PFSK-1 (cell line): Measurements from ENCODE around the gene TRMU.
A peak's percentile ranks its signal among the peaks of the same experiment; 100 is the strongest.

Experiments used
- FOXP2 ChIP-seq: optimal IDR thresholded peaks from 2 replicates; pipeline ENCODE3; 2011; ENCODE audit warnings: borderline replicate concordance, control low read depth, inconsistent platforms; ENCODE audit not compliant: insufficient read depth; ENCODE audit errors: extremely low read length, extremely low read depth
- POLR2AphosphoS5 ChIP-seq: IDR thresholded peaks from 2 replicates; pipeline ENCODE4 v1.6.1; 2012; ENCODE audit warnings: low read depth, mild to moderate bottlenecking, control low read depth, low read length, moderate library complexity
- SIN3A ChIP-seq: IDR thresholded peaks from 2 replicates; pipeline ENCODE4 v1.6.1; 2012; ENCODE audit warnings: mild to moderate bottlenecking, low read length, moderate library complexity, borderline replicate concordance; ENCODE audit not compliant: insufficient read depth
- TAF1 ChIP-seq: IDR thresholded peaks from 2 replicates; pipeline ENCODE4 v1.6.1; 2012; ENCODE audit warnings: low read length, control low read depth, borderline replicate concordance; ENCODE audit not compliant: insufficient read depth
- TF ChIP-seq, protein P1 (sequence below), 2 experiments: IDR thresholded peaks; 2 replicates each; pipeline versions ENCODE4 v1.6.1 to v1.8.0; 2011 to 2012; ENCODE audit warnings: low read depth in 2 of 2, low read length in 2 of 2, control low read depth in 1 of 2, inconsistent platforms in 1 of 2, mild to moderate bottlenecking in 1 of 2, moderate library complexity in 1 of 2; ENCODE audit not compliant: insufficient read depth in 1 of 2

Gene TRMU

DNA sequence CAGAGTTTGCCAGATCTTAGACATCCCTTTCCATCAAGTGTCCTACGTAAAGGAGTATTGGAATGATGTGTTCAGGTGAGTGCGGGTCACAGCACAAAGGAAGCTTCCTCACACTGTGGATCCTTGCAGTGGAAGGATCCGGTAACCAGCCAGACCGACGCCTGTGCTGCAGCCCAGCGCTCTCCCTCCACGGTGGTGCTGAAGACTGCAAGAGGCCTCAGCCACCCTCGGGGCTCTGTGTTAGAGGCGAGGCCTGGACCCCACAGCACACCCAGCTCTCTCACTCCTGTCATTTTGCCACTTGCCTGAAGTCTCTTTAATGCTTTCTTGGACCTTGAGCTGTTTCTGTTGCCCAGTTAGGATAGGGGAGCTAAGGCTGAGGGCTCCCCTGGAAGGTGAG, 2.4 kb downstream of the TRMU start:
- TF ChIP-seq, protein P1, sequence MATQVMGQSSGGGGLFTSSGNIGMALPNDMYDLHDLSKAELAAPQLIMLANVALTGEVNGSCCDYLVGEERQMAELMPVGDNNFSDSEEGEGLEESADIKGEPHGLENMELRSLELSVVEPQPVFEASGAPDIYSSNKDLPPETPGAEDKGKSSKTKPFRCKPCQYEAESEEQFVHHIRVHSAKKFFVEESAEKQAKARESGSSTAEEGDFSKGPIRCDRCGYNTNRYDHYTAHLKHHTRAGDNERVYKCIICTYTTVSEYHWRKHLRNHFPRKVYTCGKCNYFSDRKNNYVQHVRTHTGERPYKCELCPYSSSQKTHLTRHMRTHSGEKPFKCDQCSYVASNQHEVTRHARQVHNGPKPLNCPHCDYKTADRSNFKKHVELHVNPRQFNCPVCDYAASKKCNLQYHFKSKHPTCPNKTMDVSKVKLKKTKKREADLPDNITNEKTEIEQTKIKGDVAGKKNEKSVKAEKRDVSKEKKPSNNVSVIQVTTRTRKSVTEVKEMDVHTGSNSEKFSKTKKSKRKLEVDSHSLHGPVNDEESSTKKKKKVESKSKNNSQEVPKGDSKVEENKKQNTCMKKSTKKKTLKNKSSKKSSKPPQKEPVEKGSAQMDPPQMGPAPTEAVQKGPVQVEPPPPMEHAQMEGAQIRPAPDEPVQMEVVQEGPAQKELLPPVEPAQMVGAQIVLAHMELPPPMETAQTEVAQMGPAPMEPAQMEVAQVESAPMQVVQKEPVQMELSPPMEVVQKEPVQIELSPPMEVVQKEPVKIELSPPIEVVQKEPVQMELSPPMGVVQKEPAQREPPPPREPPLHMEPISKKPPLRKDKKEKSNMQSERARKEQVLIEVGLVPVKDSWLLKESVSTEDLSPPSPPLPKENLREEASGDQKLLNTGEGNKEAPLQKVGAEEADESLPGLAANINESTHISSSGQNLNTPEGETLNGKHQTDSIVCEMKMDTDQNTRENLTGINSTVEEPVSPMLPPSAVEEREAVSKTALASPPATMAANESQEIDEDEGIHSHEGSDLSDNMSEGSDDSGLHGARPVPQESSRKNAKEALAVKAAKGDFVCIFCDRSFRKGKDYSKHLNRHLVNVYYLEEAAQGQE (IDR thresholded peaks at IDR 0.05; ENCODE audit: insufficient read depth in 1 of 2, low read depth in 2 of 2, low read length in 2 of 2): peak in 1 of 2 experiments; percentile 65; a peak in 2 of 4 replicates
- TF ChIP-seq SIN3A: no peak
- TF ChIP-seq TAF1: no peak

DNA sequence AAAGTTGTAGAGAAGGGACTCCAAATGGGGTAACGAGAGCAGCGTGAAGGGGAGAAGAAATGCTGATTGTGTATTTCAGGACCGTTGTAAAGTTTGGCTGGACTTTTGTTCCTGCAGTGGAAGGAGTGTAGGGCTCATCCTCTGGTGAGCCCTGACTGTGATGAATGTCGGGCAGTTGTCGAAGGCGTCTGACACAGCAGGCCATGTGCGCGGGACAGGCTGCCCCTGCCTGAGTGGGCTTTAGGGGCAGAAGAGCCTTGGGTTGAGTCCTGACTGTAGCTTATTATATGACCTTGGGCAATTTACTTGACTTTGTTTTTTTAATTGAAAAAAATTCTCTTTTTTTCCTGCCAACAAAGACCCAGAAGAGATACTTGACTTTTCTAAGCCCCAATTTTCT, 3.1 kb downstream of the TRMU start:
- TF ChIP-seq, protein P1 (IDR thresholded peaks at IDR 0.05; ENCODE audit: insufficient read depth in 1 of 2, low read depth in 2 of 2, low read length in 2 of 2): no peak
- TF ChIP-seq SIN3A (no peak), FOXP2 (no peak), POLR2AphosphoS5 (no peak), TAF1 (no peak)

DNA sequence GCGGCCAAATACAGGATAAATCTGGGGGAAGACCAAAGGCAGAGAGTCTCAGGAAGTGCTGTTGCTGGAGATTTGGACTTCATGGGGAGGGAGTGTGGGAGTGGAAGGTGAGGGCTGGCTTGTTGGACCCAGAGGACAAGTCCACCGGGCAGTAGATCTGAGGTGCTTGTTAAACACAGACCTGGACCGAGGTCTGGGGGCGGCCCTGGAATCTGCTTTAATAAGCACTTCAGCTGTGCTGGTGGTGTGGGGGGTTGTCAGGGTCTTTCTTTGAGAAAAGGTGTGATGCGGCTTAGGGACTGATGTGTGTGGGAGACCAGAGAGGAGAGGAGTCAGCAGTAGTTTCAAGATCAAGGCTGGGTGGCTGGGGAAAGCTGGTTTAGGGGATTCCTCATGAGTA, 4.4 kb downstream of the TRMU start:
- TF ChIP-seq POLR2AphosphoS5 (no peak), FOXP2 (no peak), SIN3A (no peak), TAF1 (no peak)
- TF ChIP-seq, protein P1 (IDR thresholded peaks at IDR 0.05; ENCODE audit: insufficient read depth in 1 of 2, low read depth in 2 of 2, low read length in 2 of 2): no peak

DNA sequence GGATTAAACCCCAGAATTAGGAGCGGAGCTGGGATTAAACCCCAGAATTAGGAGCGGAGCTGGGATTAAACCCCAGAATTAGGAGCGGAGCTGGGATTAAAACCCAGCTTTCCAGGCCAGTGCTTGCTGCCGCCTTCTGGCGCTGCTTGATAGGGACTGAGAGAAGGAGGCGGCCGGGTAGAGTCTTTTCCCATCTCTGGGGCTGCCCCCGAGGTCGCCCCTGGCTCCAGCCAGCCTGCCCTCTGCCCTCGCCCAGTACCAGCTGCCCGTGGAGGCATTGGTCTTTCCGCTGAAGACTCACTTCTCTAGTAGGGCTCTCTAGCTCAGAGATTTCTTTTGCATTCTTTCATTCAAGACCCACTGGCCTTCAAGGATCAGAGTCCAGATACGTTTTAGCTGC, 5.2 kb downstream of the TRMU start:
- TF ChIP-seq POLR2AphosphoS5: no peak
- TF ChIP-seq TAF1: no peak
- TF ChIP-seq FOXP2: no peak
- TF ChIP-seq, protein P1 (IDR thresholded peaks at IDR 0.05; ENCODE audit: insufficient read depth in 1 of 2, low read depth in 2 of 2, low read length in 2 of 2): no peak
- no peak for TF ChIP-seq SIN3A

DNA sequence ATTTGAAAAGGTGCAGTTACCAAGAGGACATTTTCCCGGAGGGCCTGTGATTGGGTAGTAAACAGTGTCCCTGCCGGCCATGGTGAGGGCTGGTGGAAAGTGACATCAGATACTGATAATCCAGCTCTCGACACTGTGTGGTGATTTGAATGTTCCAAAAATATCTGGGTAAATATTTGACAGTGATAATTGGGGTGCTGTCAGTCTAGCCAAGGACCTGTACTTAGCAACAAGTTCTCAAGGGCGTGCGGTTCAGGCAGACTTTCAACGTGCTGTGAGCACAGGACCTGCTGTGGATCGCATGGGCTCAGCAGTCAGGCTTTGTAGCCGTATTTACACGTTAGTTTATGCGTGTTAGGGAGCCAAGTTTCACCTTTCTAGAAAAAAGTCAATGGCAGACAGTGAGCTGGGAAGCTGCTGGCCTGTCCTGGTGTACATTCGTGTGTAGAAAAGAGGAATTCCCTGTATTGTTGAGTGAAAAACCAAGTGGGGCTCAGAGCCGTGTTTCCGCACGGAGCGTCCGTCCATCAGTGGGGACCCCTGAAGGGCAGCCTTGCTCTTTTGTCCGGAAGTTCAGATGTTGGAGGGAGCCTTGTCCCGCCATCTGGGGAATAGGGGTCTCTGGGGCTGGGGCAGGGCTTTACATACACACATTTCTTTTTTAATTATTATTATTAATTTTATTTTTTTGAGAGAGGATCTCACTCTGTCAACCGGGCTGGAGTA, 11.3 kb downstream of the TRMU start:
- TF ChIP-seq TAF1: no peak
- no peak for TF ChIP-seq POLR2AphosphoS5
- TF ChIP-seq SIN3A: no peak
- TF ChIP-seq, protein P1 (IDR thresholded peaks at IDR 0.05; ENCODE audit: insufficient read depth in 1 of 2, low read depth in 2 of 2, low read length in 2 of 2): no peak
- no peak for TF ChIP-seq FOXP2
